Esophagus squamous epithelium (tissue), 5 donors: Measurements from ENCODE around the gene DSCAML1. TPM values are rescaled to one million over a fixed set of nuclear protein-coding genes. Genes with fewer than 3 reads are reported as not detected.

Experiments
- DNase-seq: peaks from one replicate; lab custom pipeline; 2025; lab: John Stamatoyannopoulos, UW
- H3K27ac ChIP-seq, 4 donors: fragments of 200-600 bp; sonication (generic); one replicate each; pipeline ENCODE4 v1.5.1; 2016 to 2019; ENCODE audit warnings: mild to moderate bottlenecking in 1 of 4
- H3K27me3 ChIP-seq, 4 donors: fragments of 200-600 bp; sonication (generic); 1 replicate in 3 of 4; 2 replicates in 1 of 4; pipeline versions ENCODE4 v1.5.1 to v1.6.0; 2017 to 2021; ENCODE audit warnings: antibody characterized with exemption in 1 of 4
- H3K36me3 ChIP-seq, 3 donors: fragments of 200-600 bp; sonication (generic); one replicate each; pipeline ENCODE4 v1.5.1; 2016 to 2019
- H3K4me1 ChIP-seq, 3 donors: fragments of 200-600 bp; sonication (generic); one replicate each; pipeline ENCODE4 v1.5.1; 2017 to 2019
- H3K4me3 ChIP-seq, 4 donors: fragments of 200-600 bp; sonication (generic); 1 replicate in 3 of 4; 2 replicates in 1 of 4; pipeline ENCODE4 v1.5.1; 2016 to 2019; ENCODE audit warnings: mild to moderate bottlenecking in 2 of 4, moderate library complexity in 1 of 4
- H3K9me3 ChIP-seq, 3 donors: fragments of 200-600 bp; sonication (generic); one replicate each; pipeline ENCODE4 v1.5.1; 2016 to 2019
- POLR2A ChIP-seq, 4 donors: fragments of 450-650 bp; IDR thresholded peaks; one replicate each; pipeline ENCODE4 v1.6.1; 2017; ENCODE audit warnings: antibody characterized with exemption in 4 of 4, mild to moderate bottlenecking in 4 of 4, moderate library complexity in 3 of 4
- WGBS, 2 donors: methylation state at CpG; one replicate each; pipeline ENCODE4 v1.1.5; 2018; 5-methylcytosine and 5-hydroxymethylcytosine counted together
- intact Hi-C: fragments of 100-400 bp; cut with DNase I; formaldehyde crosslinking; loops from one replicate; pipeline ENCODE4 v1.15.0; 2022
- total RNA-seq, 4 donors: library from RNA; depleted of rRNA; stranded (reverse); fragments of >200 nt; gene quantifications; one replicate each; pipeline ENCODE4 v1.1.0, GENCODE V29; 2016
- TF ChIP-seq, protein P1 (sequence below), 6 experiments: fragments of 450-650 bp in 4 of 6; fragments of 200-600 bp in 2 of 6; sonication (generic) in 2 of 6; IDR thresholded peaks; one replicate each; pipeline ENCODE4 v1.5.1; 2016 to 2019; ENCODE audit warnings: antibody characterized with exemption in 6 of 6, mild to moderate bottlenecking in 4 of 6, moderate library complexity in 4 of 6
- donor health status: DM: yes; HTN: yes; CAD: no.

The DSCAML1 gene
- total RNA-seq, 4 donors from 2014 or later = 0.04 to 0.19 TPM; not detected in 2

DNA sequence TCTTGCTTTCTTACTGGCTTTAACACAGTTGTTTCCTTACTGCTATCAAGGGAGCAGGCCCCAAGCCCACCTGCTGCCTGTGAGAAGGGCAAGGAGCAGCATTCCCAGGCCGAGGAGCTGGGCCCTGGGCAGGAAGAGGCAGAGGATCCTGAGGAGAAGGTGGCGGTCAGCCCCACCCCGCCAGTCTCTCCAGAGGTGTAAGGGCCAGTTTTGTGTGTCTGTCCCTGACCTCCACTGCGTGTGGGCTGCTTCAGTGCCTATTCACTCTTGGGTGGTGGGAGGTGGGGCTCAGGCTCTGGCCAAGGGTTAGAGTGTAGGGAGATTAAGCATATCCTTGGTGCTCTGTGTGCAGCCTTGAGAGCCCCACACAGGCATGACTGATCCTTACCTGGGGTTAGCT, 414.3 kb downstream of the DSCAML1 start:
- Histone ChIP-seq H3K9me3 (no peaks in the 10 kb centered on the region), H3K27me3 (no peaks in the 10 kb centered on the region), H3K36me3 (peaks cover 0 to 81% (median 11%) of the 10 kb centered on the region in 3 donors), H3K4me3 (no peak overlapping the region), H3K27ac (no peak overlapping the region), H3K4me1 (peaks cover 0 to 13% (median 6%) of the 10 kb centered on the region in 3 donors)
- DNase-seq = no peak
- intact Hi-C loops = no loop called here
- WGBS, 2 donors = 92% methylated on average over 2 of the region's 4 CpGs; no CpG with 5 or more reads in 1 of the 2 donors
- TF ChIP-seq POLR2A (IDR thresholded peaks at IDR 0.05) = no peak
- TF ChIP-seq, protein P1, sequence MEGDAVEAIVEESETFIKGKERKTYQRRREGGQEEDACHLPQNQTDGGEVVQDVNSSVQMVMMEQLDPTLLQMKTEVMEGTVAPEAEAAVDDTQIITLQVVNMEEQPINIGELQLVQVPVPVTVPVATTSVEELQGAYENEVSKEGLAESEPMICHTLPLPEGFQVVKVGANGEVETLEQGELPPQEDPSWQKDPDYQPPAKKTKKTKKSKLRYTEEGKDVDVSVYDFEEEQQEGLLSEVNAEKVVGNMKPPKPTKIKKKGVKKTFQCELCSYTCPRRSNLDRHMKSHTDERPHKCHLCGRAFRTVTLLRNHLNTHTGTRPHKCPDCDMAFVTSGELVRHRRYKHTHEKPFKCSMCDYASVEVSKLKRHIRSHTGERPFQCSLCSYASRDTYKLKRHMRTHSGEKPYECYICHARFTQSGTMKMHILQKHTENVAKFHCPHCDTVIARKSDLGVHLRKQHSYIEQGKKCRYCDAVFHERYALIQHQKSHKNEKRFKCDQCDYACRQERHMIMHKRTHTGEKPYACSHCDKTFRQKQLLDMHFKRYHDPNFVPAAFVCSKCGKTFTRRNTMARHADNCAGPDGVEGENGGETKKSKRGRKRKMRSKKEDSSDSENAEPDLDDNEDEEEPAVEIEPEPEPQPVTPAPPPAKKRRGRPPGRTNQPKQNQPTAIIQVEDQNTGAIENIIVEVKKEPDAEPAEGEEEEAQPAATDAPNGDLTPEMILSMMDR (IDR thresholded peaks at IDR 0.05) = no peak

DNA sequence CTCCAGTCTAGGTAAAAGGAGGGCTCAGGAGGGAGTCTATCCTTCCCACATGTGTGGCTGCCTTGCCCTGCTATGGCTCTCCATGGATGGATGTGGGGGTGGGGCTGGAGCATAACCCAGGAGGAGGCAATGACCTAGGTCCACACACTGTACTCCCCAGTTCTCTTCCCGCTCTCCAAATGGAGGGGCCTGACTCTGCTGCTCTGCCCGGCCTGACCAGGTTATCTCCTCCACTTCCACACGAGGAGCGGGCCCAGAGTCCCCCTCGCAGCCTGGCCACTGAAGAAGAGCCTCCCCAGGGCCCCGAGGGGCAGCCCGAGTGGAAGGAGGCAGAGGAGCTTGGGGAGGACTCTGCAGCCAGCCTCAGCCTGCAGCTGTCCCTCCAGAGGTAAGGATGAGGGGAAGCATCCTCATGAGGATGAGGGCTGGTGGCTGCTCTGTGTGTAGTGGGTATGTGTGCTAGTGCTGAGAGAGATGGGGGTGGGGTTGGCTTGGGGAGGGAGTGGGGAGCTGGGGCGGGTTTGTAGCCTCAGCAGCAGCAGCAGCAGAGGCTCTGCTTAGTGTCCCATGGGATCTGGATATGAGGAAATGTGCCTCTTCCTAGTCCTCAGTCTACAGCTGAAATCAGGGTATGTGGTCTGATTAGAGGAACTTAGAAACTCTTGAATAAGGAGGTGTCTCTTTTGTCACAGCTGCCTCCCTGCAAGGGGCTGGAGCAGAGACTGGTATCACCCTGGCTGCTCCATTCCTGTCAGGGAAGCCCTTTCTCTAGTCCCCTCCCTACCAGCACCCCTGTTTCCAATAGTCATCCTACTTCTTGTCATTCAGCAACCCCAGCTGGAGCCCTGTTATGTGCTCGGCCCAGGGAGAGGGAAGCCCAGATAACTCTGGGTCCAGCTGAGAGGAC, 415.3 kb downstream of the DSCAML1 start:
- WGBS, 2 donors = 88 to 100% methylated on average over 1 to 6 of the region's 9 CpGs
- intact Hi-C loops = no loop called here
- Histone ChIP-seq H3K4me1 (peaks cover 0 to 13% (median 6%) of the 10 kb centered on the region in 3 donors), H3K27me3 (no peaks in the 10 kb centered on the region), H3K27ac (no peak overlapping the region), H3K4me3 (no peak overlapping the region), H3K36me3 (peaks cover 0 to 78% (median 11%) of the 10 kb centered on the region in 3 donors), H3K9me3 (no peaks in the 10 kb centered on the region)
- DNase-seq = no peak
- TF ChIP-seq, protein P1 (IDR thresholded peaks at IDR 0.05) = no peak
- no peak for TF ChIP-seq POLR2A (IDR thresholded peaks at IDR 0.05)

DNA sequence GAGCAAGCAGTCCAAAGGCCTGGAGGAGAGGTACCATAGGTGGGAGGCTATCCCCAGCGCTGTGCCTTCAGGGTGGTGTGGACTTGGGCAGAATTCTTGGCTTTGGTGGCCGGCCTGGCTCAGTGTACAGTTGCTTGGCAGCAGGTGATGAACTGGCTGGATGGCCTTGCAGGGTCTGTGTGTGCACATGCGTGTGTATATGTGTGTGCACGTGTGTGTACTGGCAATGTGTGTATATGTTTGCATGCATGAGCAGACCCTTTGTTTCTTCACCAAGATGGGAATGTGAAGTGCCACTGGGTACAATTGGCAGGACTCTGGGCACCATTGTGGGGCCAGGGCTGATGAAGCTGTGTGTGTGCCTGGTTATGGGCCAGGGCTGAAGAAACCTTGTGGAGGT, 416.3 kb downstream of the DSCAML1 start:
- Histone ChIP-seq H3K9me3 (no peaks in the 10 kb centered on the region), H3K27me3 (no peaks in the 10 kb centered on the region), H3K36me3 (peaks cover 0 to 78% (median 11%) of the 10 kb centered on the region in 3 donors), H3K4me3 (no peak overlapping the region), H3K4me1 (peaks cover 0 to 13% (median 6%) of the 10 kb centered on the region in 3 donors), H3K27ac (no peak overlapping the region)
- 87 to 100% methylated on average over 2 to 3 of the region's 4 CpGs for WGBS, 2 donors
- intact Hi-C loops = no loop called here
- no peak for TF ChIP-seq POLR2A (IDR thresholded peaks at IDR 0.05)
- TF ChIP-seq, protein P1 (IDR thresholded peaks at IDR 0.05) = no peak
- no peak for DNase-seq

DNA sequence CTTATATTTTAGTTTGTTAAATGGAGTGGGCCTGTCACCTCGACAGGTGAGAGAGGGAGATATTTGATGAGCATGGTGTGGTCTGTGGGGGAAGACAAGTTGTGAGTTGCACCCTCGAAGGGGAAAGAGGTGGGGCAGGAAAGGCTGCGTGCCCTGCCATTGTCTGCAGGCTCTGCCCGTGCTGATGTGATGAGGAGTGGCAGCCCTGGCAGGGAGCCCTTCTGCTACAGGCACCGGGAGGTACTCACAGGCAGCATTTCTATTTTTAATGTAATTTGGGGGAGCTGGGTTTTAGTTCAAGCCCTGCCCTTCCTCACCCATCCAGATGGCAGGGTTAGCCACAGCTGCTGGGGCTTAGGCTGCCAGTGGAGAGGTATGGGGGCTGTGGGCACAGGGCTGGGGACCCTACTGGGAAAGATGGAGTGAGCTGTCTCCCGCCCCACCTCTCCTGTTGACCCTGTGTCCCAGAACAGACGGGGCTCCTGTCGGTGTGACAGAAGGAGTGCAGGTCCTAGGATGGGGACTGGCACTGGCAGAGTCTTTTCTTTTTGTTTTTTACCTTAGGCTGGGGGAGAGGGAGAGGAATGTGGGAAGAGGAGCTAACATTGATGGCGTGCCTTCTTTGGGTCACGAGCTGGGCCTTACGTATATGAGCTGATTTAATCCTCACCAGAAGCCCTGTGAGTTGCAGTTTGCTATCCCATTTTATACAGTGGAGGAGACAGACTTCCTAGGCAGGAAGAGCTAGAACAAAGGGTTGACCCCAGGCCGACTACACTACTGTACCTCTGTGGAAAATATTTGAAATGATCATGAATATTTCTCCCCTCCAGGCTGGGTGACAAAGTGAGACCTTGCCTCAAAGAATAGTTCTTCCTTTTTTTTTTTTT, 417.8 kb downstream of the DSCAML1 start:
- peaks cover 0 to 13% (median 6%) of the 10 kb centered on the region in 3 donors for H3K4me1 ChIP-seq
- no peak overlapping the region for H3K4me3 ChIP-seq
- WGBS, 2 donors = 55% methylated on average over 8 to 11 of the region's 12 CpGs
- TF ChIP-seq, protein P1 (IDR thresholded peaks at IDR 0.05) = no peak
- no peak for TF ChIP-seq POLR2A (IDR thresholded peaks at IDR 0.05)
- intact Hi-C loops = no loop called here
- H3K36me3 ChIP-seq = peaks cover 5 to 78% (median 15%) of the 10 kb centered on the region in 3 donors
- H3K9me3 ChIP-seq = no peaks in the 10 kb centered on the region
- H3K27me3 ChIP-seq = no peaks in the 10 kb centered on the region
- no peak overlapping the region for H3K27ac ChIP-seq
- no peak for DNase-seq

Other genes with a start within 250 kb of the DSCAML1 start
- under 1 TPM in 2 of 4 donors, not detected in 2; 0.19 to 0.95 TPM for gene FXYD2, start 27.5 kb upstream of the DSCAML1 start, total RNA-seq
- 10 to 100 TPM in 1 of 4 donors, 1 to 10 TPM in 2, under 1 TPM in 1; 0.61 to 27.7 (median 2.1) TPM for gene FXYD6, start 79.4 kb upstream of the DSCAML1 start, total RNA-seq
- gene TMPRSS13, start 132.2 kb upstream of the DSCAML1 start, total RNA-seq = 10 to 100 TPM; 11.1 to 31.7 (median 21.0) TPM
- gene IL10RA, start 189.2 kb upstream of the DSCAML1 start, total RNA-seq = 10 to 100 TPM in 2 of 4 donors, 1 to 10 TPM in 2; 2.2 to 21.2 (median 11.3) TPM